Stomach smooth muscle (tissue), 2 donors: ENCODE data around the gene RHOF.
"Not testable (repeated sequence)": the region's sequence is repeated elsewhere in the genome, so short reads cannot be mapped to it uniquely, and the experiment has no call there.

Source experiments
- H3K27ac ChIP-seq: one replicate; pipeline ENCODE4 v1.7.0; 2013; ENCODE audit warnings: mild to moderate bottlenecking, low read length, inconsistent platforms
- H3K27me3 ChIP-seq, 2 donors: one replicate each; pipeline ENCODE4 v1.7.0; 2013; ENCODE audit warnings: low read length in 2 of 2; ENCODE audit not compliant: insufficient read depth in 2 of 2, control insufficient read depth in 1 of 2
- H3K36me3 ChIP-seq, 2 donors: one replicate each; pipeline ENCODE4 v1.7.0; 2013; ENCODE audit warnings: low read length in 2 of 2; ENCODE audit not compliant: control insufficient read depth in 2 of 2, insufficient read depth in 2 of 2
- H3K4me1 ChIP-seq: one replicate; pipeline ENCODE4 v1.7.0; 2013; ENCODE audit warnings: low read length; ENCODE audit not compliant: control insufficient read depth, insufficient read depth
- H3K4me3 ChIP-seq, 2 donors: one replicate each; pipeline ENCODE4 v1.7.0; 2013; ENCODE audit warnings: low read length in 2 of 2
- H3K9ac ChIP-seq, 2 donors: one replicate each; pipeline ENCODE4 v1.7.0; 2013; ENCODE audit warnings: low read length in 2 of 2, mild to moderate bottlenecking in 1 of 2
- H3K9me3 ChIP-seq, 2 donors: one replicate each; pipeline ENCODE4 v1.7.0; 2013; ENCODE audit warnings: low read length in 2 of 2; ENCODE audit not compliant: control insufficient read depth in 2 of 2
- donor health status: healthy.
- donor health status: Pancreatic carcinoma.

Gene RHOF

DNA sequence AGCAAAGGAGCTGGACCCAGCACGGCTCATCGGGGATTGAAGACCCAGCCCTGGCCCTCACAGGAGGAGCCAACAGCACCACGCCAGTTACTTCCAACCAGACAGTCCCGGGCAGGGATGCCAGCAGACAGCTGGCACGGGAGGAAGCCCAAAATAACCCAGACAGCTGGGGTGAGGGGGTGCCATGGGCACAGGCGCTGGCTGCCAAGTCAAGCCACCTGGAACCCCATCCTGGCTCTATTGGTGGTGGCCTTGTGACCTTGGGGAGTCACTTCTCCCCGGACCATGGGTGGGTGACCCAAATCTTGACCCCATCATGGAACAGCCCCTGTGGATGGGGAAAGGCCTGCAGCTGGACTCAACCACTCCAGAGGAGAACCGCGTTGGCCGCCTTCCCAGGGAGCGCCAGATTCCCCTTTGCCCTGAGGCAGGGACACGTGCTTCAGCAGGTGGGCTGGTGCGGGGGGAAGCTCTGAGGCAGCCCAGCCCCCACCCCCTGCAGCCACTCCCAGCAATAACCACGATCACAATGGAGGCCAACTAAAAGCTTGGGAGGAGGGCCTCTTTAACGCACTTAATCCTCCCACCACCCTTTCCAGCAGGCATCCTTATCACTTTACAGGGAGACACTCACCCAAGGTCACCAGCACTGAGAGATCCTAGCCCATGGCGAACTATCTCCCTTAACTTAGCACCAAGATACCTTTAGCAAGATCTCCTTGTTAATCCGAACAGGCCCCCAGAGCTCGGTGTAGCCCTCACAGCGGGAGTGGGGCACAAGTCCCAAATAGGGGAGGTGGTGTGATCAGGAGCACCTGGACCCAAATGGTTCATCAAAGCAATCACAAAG is 4.7 kb upstream of the RHOF start:
- H3K27me3 ChIP-seq: no peaks in the 10 kb centered on the region
- H3K9me3 ChIP-seq: no peaks in the 10 kb centered on the region
- H3K36me3 ChIP-seq: peaks cover 0 to 2% of the 10 kb centered on the region in 2 donors
- peak overlapping the region; percentile 24 to 64 for H3K9ac ChIP-seq
- peak overlapping the region; percentile 84 for H3K27ac ChIP-seq
- peak overlapping the region; percentile 18 to 68 for H3K4me3 ChIP-seq
- peaks cover 78% of the 10 kb centered on the region for H3K4me1 ChIP-seq

DNA sequence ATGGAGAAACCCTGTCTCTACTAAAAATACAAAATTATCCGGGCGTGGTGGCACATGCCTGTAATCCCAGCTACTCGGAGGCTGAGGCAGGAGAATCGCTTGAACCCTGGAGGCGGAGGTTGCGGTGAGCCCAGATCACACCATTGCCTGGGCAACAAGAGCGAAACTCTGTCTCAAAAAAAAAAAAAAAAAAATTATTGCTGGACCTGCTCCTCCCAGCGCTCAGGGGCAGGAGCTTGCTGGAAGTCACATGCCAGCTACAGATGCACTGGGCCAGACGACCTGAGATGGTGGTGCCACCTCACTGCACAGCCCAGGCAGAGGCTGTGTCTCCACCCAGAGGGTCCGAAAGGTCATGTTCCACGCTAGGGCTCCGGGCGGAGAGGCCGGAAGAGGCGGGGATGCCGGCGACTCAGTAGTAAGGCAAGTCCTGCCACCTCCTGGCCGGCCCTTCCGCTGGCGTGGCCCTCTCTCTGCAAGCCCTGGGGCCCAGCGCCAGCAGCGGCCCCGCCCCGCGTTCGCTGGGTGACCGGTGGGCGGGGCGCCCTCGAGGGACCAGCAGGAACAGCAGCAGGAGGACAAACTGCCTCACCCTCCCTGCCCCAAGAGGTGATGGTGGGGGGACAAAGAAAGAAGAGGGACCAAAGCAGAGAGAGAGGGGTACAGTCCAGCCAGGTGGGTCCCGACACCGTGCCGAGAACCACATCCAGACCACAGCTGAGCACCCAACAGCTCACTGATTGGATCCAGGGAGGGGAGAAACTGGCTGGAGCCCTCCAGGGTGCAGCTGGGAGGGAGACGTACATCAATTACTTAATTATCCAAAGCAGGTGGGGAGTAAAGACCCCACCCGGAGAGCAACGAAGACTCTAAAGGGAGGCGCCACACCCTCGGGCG is 3.6 kb upstream of the RHOF start:
- Histone ChIP-seq H3K9ac (peak overlapping the region in 1 of 2 donors; percentile 42), H3K27me3 (no peaks in the 10 kb centered on the region)

DNA sequence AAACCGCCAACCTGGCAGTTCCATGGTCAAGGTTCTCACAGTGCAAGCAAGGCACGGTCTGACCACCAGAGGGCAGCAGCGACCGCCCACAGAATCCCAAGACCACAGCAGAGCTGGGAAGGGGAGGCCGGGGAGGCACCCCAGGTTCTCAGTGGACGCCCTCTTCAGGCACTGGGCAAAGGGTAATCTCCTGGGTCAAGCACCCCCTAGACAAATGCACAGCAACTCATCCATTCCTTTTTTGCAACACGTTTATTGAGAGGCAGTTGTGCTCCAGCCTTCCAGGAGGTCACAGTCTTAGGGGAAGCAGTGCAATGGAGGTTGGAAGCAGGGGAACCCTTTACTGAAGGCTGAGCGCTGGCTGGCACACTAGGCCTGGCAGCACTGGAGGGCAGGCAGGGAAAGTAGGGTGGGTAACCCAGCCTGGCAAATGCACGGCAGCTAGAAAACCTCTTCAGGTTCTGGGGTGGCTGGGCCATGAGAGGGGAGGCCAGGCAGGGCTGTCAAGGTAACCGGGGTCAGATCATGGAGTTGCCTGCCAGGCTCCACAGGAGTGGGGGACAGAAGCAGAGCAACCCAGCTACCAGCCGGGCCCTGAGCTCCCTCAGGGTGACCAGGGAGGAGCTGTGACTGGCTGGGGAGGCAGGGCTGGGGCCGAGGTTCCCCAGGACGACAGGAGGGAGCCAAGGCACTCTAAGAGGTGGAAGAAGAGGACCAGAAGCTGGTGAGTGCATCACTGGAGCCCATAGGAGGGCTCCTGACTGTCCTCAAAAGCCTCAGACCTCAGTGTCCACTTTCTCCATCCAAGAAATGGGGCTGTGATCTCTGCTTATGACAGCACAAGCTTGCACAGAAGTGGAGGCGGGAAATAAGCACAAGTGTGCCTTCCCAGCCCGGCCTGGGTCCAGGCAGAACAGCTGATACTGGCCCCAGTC is 1.8 kb upstream of the RHOF start:
- no peaks in the 10 kb centered on the region for H3K9me3 ChIP-seq
- H3K4me3 ChIP-seq: peak overlapping the region; percentile 63 to 79
- peak overlapping the region; percentile 84 for H3K27ac ChIP-seq
- H3K36me3 ChIP-seq: peaks cover 0 to 2% of the 10 kb centered on the region in 2 donors
- H3K27me3 ChIP-seq: no peaks in the 10 kb centered on the region
- H3K4me1 ChIP-seq: peaks cover 76% of the 10 kb centered on the region
- peak overlapping the region in 1 of 2 donors; percentile 35 for H3K9ac ChIP-seq

More for the DNA sequence above, 3.6 kb upstream of the RHOF start:
- peaks cover 0 to 2% of the 10 kb centered on the region in 2 donors for H3K36me3 ChIP-seq
- peak overlapping the region; percentile 18 to 68 for H3K4me3 ChIP-seq
- peak overlapping the region; percentile 84 for H3K27ac ChIP-seq
- H3K9me3 ChIP-seq: no peaks in the 10 kb centered on the region
- peaks cover 84% of the 10 kb centered on the region for H3K4me1 ChIP-seq

DNA sequence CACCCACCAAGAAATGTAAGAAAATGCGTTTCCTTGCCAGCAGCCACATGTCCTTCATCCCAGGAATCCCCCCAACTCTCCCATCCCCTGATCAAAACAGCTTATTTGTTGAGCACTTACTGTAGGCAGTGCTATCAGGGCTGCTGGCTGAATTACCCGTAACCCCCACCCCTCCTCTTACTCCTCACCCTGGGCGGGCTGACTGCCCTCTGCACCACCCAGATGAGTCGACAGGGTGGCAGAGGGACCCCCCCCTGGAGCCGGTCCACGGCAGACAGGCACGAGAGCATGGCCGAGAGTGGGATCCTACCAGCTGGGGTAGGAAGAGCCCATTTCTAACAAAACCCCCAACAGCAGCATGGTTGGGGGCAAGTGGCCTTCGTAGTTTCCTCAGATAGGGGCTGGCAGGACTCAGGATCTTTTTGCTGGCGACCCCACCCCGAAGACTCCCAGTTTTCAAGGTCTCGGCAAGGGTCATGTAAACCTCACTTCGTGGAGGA is 1.1 kb upstream of the RHOF start:
- H3K9me3 ChIP-seq: no peaks in the 10 kb centered on the region
- peak overlapping the region; percentile 63 to 79 for H3K4me3 ChIP-seq
- H3K4me1 ChIP-seq: peaks cover 69% of the 10 kb centered on the region
- H3K36me3 ChIP-seq: peaks cover 0 to 2% of the 10 kb centered on the region in 2 donors
- H3K27me3 ChIP-seq: no peaks in the 10 kb centered on the region
- peak overlapping the region; percentile 84 for H3K27ac ChIP-seq
- H3K9ac ChIP-seq: peak overlapping the region; percentile 35 to 47

DNA sequence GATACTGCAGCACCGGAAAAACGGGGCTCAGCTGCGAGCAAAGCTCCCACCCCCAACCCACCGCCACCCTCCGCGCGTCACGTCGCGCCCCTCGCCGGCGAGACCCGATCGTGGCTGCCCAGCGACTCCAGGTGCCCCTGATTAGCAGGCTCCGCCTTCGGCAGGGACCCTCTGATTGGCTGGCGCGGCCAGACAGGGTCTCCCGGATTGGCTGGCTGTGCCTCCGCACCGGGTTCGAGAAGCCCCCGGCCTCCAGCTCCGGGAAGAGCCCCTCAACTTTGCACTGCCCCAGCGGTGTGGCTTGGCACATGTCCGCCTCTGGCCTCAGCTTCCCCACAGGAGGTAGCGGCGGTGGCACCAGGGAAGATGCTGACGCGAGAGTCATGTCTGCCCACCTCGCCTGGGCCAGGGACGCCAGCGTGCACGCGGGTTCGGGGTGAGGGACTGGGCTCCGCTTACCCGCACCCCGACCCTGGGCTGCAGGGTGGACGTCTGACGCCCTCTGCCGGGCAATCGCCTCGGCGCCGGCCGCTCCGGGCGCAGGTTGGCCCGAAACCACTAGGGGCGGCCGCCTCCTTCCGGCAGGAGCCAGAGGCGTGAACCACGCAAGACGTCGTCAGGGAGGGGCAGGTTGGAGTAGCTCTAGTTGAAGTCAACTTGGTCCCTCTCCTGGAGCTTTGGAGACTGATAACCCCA is 498 bp upstream of the RHOF start:
- peaks cover 65% of the 10 kb centered on the region for H3K4me1 ChIP-seq
- peaks cover 0 to 2% of the 10 kb centered on the region in 2 donors for H3K36me3 ChIP-seq
- H3K9me3 ChIP-seq: no peaks in the 10 kb centered on the region
- no peaks in the 10 kb centered on the region for H3K27me3 ChIP-seq
- H3K27ac ChIP-seq: peak overlapping the region; percentile 84
- peak overlapping the region; percentile 47 to 54 for H3K9ac ChIP-seq
- peak overlapping the region; percentile 63 to 79 for H3K4me3 ChIP-seq

DNA sequence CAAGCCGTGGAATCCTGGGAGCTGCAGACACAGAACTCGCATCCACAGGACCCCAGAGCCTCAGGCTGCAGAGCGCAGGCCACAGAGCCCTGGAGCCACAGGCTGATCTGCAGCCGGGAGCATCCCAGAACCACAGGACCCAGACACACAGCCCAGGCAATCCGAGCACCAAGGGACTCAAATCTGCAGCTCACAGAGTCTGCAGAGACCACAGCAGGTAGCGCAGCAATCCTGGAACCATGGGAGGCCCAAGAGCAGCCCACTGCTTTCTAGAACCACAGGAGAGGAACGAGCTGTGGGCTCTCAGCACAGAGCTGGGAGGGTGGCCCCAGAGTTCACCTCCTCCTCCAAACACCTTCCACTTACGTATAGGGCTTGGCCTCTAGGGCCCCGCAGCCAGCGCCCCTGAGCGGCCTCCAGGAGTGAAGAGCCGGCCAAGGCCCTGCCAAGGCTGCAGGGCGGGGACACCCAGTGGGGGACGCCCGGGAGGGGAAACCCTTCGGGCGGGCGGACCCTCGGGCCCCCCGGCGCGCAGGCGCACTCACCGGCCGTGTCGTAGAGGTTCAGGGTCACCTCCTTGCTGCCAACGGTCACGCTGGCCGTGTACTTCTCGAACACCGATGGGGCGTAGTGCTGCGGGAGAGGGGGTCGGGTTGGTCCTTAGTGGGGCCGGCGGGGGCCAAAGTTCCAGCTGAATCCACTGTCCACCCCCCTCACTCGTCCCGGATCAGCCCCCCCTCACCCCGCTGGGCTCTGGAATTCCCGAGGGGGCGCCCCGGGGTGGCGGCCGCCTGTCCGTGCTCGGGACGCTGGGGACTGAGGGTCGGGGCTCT is 665 bp downstream of the RHOF start:
- Histone ChIP-seq H3K36me3 (no peaks in the 10 kb centered on the region), H3K27me3 (no peaks in the 10 kb centered on the region), H3K4me1 (peaks cover 53% of the 10 kb centered on the region), H3K27ac (peak overlapping the region; percentile 49), H3K4me3 (peak overlapping the region; percentile 13 to 79), H3K9ac (peak overlapping the region; percentile 47 to 54), H3K9me3 (no peaks in the 10 kb centered on the region)

DNA sequence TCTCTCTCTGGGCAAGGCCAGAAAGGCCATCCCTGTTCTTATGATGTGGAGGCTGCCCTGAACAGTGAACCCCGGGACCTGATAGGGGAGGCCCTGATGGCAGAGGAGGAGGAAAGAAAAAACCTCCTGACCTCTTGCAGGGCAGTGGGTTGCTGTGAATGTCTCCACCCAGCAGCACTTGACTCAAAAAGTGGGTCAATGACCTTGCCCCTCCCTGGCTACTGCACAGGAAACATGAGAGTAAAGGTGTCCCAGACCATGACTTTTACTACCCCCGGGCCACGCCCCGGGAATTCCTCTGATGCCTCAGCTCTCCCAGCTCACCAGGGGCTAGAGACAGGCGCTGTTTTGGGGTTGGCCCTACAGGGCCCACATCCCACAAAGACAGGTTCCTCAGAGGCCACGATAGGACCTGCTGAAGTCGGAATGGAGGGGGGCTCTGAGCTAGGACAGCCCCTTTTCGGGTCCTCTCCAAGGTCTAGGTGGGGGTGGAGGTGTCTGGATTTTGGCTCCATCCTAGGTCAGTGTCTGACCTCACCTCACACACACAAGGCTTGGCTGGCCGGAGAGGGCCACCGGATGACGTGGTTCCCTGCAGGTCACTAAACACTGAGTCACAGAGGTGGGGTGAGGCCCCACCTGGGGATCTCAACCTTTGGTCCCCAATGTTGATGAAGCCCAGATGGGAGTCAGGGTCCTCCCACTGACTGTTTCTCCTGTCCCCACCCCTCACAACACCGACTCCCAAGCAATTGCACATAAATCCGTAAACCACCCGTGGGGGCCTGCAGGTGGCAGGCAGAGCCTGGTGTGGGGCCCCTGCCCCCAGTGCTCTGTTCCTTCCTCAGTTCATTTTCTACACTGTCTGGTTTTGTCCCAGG is 1.6 kb downstream of the RHOF start:
- Histone ChIP-seq H3K9me3 (no peaks in the 10 kb centered on the region), H3K4me1 (peaks cover 44% of the 10 kb centered on the region), H3K9ac (no peak overlapping the region), H3K27ac (peak overlapping the region; percentile 49), H3K4me3 (peak overlapping the region in 1 of 2 donors; percentile 79), H3K36me3 (no peaks in the 10 kb centered on the region), H3K27me3 (no peaks in the 10 kb centered on the region)

DNA sequence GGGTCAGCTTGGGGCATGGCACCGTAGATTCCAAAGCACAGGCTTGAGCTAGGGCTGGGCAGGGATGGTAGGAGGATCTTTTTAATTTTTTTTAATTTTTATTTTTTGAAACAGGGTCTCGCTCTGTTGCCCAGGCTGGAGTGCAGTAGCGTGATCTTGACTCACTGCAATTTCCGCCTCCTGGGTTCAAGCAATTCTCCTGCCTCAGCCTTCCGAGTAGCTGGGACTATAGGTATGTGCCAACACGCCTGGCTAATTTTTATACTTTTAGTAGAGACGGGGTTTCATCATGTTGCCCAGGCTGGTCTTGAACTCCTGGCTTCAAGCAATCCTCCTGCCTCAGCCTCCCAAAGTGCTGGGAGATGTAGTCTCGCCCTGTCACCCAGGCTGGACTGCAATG is 2.7 kb downstream of the RHOF start:
- not testable (repeated sequence) for H3K36me3 ChIP-seq, H3K27me3 ChIP-seq, H3K27ac ChIP-seq, H3K9ac ChIP-seq, H3K9me3 ChIP-seq, H3K4me3 ChIP-seq
- H3K4me1 ChIP-seq: peaks cover 33% of the 10 kb centered on the region
